ENCODE data around the gene AFF4.

DNA sequence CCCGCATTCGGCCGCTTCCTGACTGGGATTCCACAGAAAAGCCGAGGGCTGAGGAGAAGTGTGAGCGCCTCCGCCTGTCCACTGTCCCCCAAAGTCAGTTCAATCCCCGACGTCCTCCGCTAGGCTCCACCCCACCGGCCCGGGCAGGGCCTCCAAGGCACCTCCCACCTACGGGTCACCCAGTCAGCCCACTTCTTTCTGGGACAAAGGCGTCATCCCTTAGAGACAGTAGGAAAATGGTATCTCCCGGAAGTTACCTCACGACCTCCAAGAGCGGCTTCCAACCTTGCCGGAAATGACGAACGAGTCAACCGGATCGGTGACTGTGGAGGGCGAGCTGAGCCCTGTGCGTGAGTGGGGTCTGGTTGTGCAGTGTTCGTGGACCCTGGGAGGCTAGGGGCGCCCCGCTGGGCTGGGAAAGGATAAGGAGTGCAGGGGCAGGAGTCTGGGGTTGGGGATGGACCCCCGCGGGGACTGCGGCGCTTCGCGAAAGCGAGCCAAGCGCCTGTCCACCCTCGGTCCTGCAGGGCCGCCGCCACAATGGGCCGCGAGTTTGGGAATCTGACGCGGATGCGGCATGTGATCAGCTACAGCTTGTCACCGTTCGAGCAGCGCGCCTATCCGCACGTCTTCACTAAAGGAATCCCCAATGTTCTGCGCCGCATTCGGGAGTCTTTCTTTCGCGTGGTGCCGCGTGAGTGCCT, 96.9 kb downstream of the AFF4 start, which contains the start of the genes GDF9 and UQCRQ:
- TF ChIP-seq, protein P1, sequence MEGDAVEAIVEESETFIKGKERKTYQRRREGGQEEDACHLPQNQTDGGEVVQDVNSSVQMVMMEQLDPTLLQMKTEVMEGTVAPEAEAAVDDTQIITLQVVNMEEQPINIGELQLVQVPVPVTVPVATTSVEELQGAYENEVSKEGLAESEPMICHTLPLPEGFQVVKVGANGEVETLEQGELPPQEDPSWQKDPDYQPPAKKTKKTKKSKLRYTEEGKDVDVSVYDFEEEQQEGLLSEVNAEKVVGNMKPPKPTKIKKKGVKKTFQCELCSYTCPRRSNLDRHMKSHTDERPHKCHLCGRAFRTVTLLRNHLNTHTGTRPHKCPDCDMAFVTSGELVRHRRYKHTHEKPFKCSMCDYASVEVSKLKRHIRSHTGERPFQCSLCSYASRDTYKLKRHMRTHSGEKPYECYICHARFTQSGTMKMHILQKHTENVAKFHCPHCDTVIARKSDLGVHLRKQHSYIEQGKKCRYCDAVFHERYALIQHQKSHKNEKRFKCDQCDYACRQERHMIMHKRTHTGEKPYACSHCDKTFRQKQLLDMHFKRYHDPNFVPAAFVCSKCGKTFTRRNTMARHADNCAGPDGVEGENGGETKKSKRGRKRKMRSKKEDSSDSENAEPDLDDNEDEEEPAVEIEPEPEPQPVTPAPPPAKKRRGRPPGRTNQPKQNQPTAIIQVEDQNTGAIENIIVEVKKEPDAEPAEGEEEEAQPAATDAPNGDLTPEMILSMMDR (IDR thresholded peaks at IDR 0.05; ENCODE audit: poor library complexity): peak; percentile 50
- no peak for TF ChIP-seq EZH2 (IDR thresholded peaks at IDR 0.05; ENCODE audit: borderline replicate concordance)
- no peak for TF ChIP-seq EZH2phosphoT487 (IDR thresholded peaks at IDR 0.05; ENCODE audit: low read depth, severe bottlenecking, unreplicated experiment)
